Measurements from ENCODE around the gene PTGES2. TPM values are rescaled to one million over a fixed set of nuclear protein-coding genes. Genes with fewer than 3 reads are reported as not detected.

Gene PTGES2
- 57.1 and 61.7 TPM in 2 replicates for total RNA-seq

DNA sequence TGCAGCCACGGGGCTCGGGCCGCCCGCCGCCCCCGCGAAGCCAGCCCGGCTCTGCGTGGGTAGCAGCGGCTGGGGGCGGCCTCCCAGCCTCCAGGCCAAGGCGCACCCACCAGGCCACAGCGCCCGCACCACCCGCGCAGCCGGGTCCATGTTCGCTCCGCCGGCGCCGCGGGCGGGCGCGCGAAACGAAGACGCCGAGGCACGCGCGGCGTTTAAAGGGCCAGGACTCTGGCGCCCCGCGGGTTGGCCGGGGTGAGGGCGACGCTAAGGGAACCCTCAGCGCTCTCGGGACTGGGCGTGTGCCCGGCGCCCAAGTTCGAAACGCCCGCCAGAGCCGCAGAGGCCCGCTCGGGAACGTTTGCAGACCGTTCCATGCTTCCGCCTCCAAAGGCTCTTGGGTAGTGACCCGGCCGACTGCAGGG lies at the start of gene PTGES2:
PTGES2 (minus strand) TSS at position 162 of the 422 bp plus-strand sequence; CDS start at position 150, 12 bp downstream.

DNA sequence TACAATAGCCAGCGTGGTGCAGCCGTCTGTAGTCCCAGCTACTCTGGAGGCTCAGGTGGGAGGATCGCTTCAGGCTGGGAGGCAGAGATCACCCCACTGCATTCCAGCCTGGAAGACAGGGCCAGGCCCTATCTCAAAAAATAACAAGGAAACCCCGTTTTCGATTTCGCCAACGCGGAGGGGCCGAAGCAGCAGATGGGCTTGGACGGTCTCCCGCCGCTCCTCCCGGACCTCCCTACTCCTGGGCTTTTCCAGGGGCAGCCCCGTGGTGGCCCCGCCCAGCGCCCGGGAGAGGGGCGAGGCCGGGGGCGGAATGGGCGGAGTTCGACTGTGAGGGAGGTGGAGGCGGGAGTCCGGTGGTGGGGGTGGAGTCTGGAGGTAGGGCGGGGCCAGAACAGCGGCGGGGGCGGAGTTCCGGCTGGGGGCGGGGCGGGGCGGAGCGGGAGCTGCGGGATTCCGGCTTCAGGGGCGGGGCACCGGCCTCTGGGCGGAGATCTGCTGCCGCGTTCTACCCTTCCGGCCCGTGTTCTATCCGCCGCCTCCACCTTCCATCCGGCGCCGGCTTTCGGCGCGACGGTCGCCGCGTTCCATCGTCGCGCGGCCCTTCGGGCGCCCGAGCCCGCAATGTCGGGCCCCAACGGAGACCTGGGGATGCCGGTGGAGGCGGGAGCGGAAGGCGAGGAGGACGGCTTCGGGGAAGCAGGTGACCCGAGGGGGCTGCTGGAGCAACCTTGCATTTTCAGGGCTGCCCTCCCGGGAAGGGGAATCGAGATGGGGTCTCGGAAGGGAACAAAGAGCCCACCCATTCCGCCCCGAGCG lies 32.5 kb upstream of the PTGES2 start, which contains the start of gene BBLN:
BBLN (plus strand) TSS at position 482 of the 819 bp plus-strand sequence; CDS start at position 625, 143 bp downstream.

DNA sequence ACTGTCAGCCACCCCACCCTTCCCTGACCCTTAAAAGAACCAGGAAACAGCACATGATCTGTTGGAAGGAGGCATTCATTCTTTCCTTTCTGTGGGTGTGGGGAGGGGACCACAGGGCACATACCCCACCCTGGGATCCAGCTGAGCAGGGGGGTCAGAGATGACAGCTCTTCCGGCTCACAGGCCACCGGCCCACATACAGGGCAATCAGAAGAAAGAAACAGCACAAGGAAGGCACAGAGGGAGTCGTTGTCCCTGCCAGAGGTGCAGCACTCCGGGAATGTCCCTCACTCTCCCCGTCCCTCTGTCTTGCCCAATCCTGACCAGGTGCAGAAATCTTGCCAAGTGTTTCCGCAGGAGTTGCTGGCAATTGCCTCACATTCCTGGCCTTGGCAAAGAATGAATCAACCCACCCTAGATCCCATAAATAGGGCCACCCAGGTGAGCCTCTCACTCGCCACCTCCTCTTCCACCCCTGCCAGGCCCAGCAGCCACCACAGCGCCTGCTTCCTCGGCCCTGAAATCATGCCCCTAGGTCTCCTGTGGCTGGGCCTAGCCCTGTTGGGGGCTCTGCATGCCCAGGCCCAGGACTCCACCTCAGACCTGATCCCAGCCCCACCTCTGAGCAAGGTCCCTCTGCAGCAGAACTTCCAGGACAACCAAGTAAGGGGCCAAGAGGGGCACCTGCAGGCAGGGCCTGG lies 21.6 kb upstream of the PTGES2 start, which contains the start of gene LCN2:
LCN2 (plus strand) TSS at position 453 of the 701 bp plus-strand sequence; CDS start at position 526, 73 bp downstream.

Other genes starting within 250 kb of the PTGES2 start
- 41.8 and 44.1 TPM in 2 replicates for gene ST6GALNAC6, start 228.1 kb downstream of the PTGES2 start, total RNA-seq
- gene ST6GALNAC4, start 210.7 kb downstream of the PTGES2 start, total RNA-seq: 69.1 and 74.1 TPM in 2 replicates
- 2.5 and 5.5 TPM in 2 replicates for gene PIP5KL1, start 197.0 kb downstream of the PTGES2 start, total RNA-seq
- gene DPM2, start 189.9 kb downstream of the PTGES2 start, total RNA-seq: 18.7 and 18.8 TPM in 2 replicates
- 10.8 and 13.6 TPM in 2 replicates for gene EEIG1, start 146.7 kb downstream of the PTGES2 start, total RNA-seq
- gene NAIF1, start 60.4 kb downstream of the PTGES2 start, total RNA-seq: 7.3 and 8.2 TPM in 2 replicates
- 12.9 and 17.4 TPM in 2 replicates for gene SLC25A25, start 59.5 kb downstream of the PTGES2 start, total RNA-seq
- gene LCN2, start 21.7 kb upstream of the PTGES2 start, total RNA-seq: not detected in 2 replicates
- 19.9 and 26.1 TPM in 2 replicates for gene BBLN, start 32.5 kb upstream of the PTGES2 start, total RNA-seq
- 37.1 and 40.1 TPM in 2 replicates for gene CIZ1, start 63.8 kb upstream of the PTGES2 start, total RNA-seq
- 23.1 and 45.6 TPM in 2 replicates for gene DNM1, start 75.7 kb upstream of the PTGES2 start, total RNA-seq
- 61.4 and 70.2 TPM in 2 replicates for gene GOLGA2, start 148.3 kb upstream of the PTGES2 start, total RNA-seq
- 19.5 and 23.1 TPM in 2 replicates for gene SWI5, start 148.5 kb upstream of the PTGES2 start, total RNA-seq
- gene TRUB2, start 194.7 kb upstream of the PTGES2 start, total RNA-seq: 21.7 and 26.2 TPM in 2 replicates
- gene COQ4, start 195.1 kb upstream of the PTGES2 start, total RNA-seq: 43.0 and 45.9 TPM in 2 replicates
- 22.8 and 29.9 TPM in 2 replicates for gene SLC27A4, start 212.8 kb upstream of the PTGES2 start, total RNA-seq
- 28.2 and 32.7 TPM in 2 replicates for gene URM1, start 243.6 kb upstream of the PTGES2 start, total RNA-seq